GM12873 (cell line): Measurements from ENCODE around the gene ADGRB2.

Experiments
- CTCF ChIP-seq: IDR thresholded peaks from 2 replicates; pipeline ENCODE4 v1.5.1; 2012; ENCODE audit warnings: low read depth, mild to moderate bottlenecking, moderate library complexity, low read length, control low read depth; ENCODE audit not compliant: insufficient read depth; ENCODE audit errors: missing control alignments

The ADGRB2 gene

GRCh38 chr1:31734582-31735107 lies 29.5 kb downstream of the ADGRB2 start:
- no peak for TF ChIP-seq CTCF

GRCh38 chr1:31733389-31734219 lies 30.5 kb downstream of the ADGRB2 start:
- no peak for TF ChIP-seq CTCF

GRCh38 chr1:31732751-31733289 lies 31.3 kb downstream of the ADGRB2 start:
- TF ChIP-seq CTCF, result no peak

- TF ChIP-seq CTCF, result no peak
Observed at GRCh38 chr1:31732343-31732742, 31.8 kb downstream of the ADGRB2 start.

GRCh38 chr1:31731049-31731565 lies 33.0 kb downstream of the ADGRB2 start:
- TF ChIP-seq CTCF, result no peak

- TF ChIP-seq CTCF, result no peak
Observed at GRCh38 chr1:31730336-31731048, 33.6 kb downstream of the ADGRB2 start.

- TF ChIP-seq CTCF, result no peak
Observed at GRCh38 chr1:31727849-31728248, 36.3 kb downstream of the ADGRB2 start.
